Breast epithelium (tissue), 4 donors: ENCODE data around the gene FZD8. TPM values are rescaled to one million over a fixed set of nuclear protein-coding genes. Genes with fewer than 3 reads are reported as not detected.
A peak's percentile ranks its signal among the peaks of the same experiment; 100 is the strongest.

Experiments used
- DNase-seq, 2 donors: peaks; one replicate each; pipeline ENCODE4 v3.0.0-alpha.2; 2019; ENCODE audit warnings: low spot score in 2 of 2
- H3K27ac ChIP-seq, 2 donors: fragments of 200-600 bp; sonication (generic) in 1 of 2; one replicate each; pipeline ENCODE4 v1.5.1; 2016 to 2019; ENCODE audit warnings: mild to moderate bottlenecking in 1 of 2
- H3K27me3 ChIP-seq, 2 donors: fragments of 200-600 bp; sonication (generic) in 1 of 2; one replicate each; pipeline versions ENCODE4 v1.5.1 to v1.6.0; 2017 to 2019; ENCODE audit warnings: control low read depth in 1 of 2, mild to moderate bottlenecking in 1 of 2
- H3K36me3 ChIP-seq: fragments of 200-600 bp; one replicate; pipeline ENCODE4 v1.5.1; 2019
- H3K4me1 ChIP-seq, 2 donors: fragments of 200-600 bp; sonication (generic); one replicate each; pipeline ENCODE4 v1.5.1; 2016 to 2019; ENCODE audit warnings: control low read depth in 1 of 2
- H3K4me3 ChIP-seq, 3 donors: fragments of 200-600 bp; sonication (generic); 1 replicate in 2 of 3; 2 replicates in 1 of 3; pipeline ENCODE4 v1.5.1; 2016 to 2019; ENCODE audit warnings: mild to moderate bottlenecking in 3 of 3, moderate library complexity in 2 of 3
- H3K9me3 ChIP-seq, 2 donors: fragments of 200-600 bp; sonication (generic) in 1 of 2; one replicate each; pipeline ENCODE4 v1.5.1; 2016 to 2019; ENCODE audit warnings: control low read depth in 1 of 2
- CTCF ChIP-seq, 3 donors: fragments of 450-650 bp; IDR thresholded peaks; one replicate each; pipeline ENCODE4 v1.5.1; 2016 to 2017; ENCODE audit warnings: antibody characterized with exemption in 3 of 3, mild to moderate bottlenecking in 3 of 3, moderate library complexity in 3 of 3
- POLR2A ChIP-seq: fragments of 450-650 bp; IDR thresholded peaks from one replicate; pipeline ENCODE4 v1.6.1; 2016; ENCODE audit warnings: antibody characterized with exemption, mild to moderate bottlenecking, moderate library complexity
- POLR2AphosphoS5 ChIP-seq, 3 donors: sonication (generic); formaldehyde crosslinking; IDR thresholded peaks; one replicate each; pipeline ENCODE4 v1.6.1; 2017; ENCODE audit warnings: antibody characterized with exemption in 3 of 3
- intact Hi-C: fragments of 100-400 bp; cut with DNase I; formaldehyde crosslinking; loops from one replicate; pipeline ENCODE4 v1.15.1; 2023; ENCODE audit warnings: low total_unique reads
- total RNA-seq, 3 donors: library from RNA; depleted of rRNA; stranded (reverse); fragments of >200 nt; gene quantifications; one replicate each; pipeline ENCODE4 v1.1.0, GENCODE V29; 2016

Gene FZD8
- total RNA-seq, 3 donors from 2014 or later = 2.9 to 9.5 (median 3.0) TPM

GRCh38 chr10:35640951-35641675 is 983 bp downstream of the FZD8 start:
- H3K27ac ChIP-seq = peak overlapping the region; percentile 85 to 90
- H3K4me1 ChIP-seq = no peaks in the 10 kb centered on the region
- H3K4me3 ChIP-seq = peak overlapping the region; percentile 65 to 92 (median 86)
- no peaks in the 10 kb centered on the region for H3K36me3 ChIP-seq
- intact Hi-C loops = no loop called here
- no peaks in the 10 kb centered on the region for H3K9me3 ChIP-seq
- peak; percentile 55 to 57 for DNase-seq
- peak in 1 of 3 donors; percentile 13 for TF ChIP-seq POLR2AphosphoS5 (IDR thresholded peaks at IDR 0.05)
- TF ChIP-seq POLR2A = no peak
- TF ChIP-seq CTCF (IDR thresholded peaks at IDR 0.05) = peak in 1 of 3 donors; percentile 14
- no peaks in the 10 kb centered on the region for H3K27me3 ChIP-seq

GRCh38 chr10:35640474-35640873 is 1.6 kb downstream of the FZD8 start:
- intact Hi-C loops = no loop called here
- no peaks in the 10 kb centered on the region for H3K4me1 ChIP-seq
- no peaks in the 10 kb centered on the region for H3K27me3 ChIP-seq
- H3K9me3 ChIP-seq = no peaks in the 10 kb centered on the region
- H3K36me3 ChIP-seq = no peaks in the 10 kb centered on the region
- peak; percentile 35 to 54 for DNase-seq
- TF ChIP-seq CTCF (IDR thresholded peaks at IDR 0.05) (peak in 2 of 3 donors; percentile 7 to 59), POLR2A (no peak)
- peak overlapping the region in 1 of 2 donors; percentile 90 for H3K27ac ChIP-seq
- peak overlapping the region; percentile 48 to 92 (median 86) for H3K4me3 ChIP-seq

GRCh38 chr10:35639728-35640401 is 2.2 kb downstream of the FZD8 start:
- TF ChIP-seq POLR2A (no peak), CTCF (IDR thresholded peaks at IDR 0.05) (peak in 1 of 3 donors; percentile 15), POLR2AphosphoS5 (IDR thresholded peaks at IDR 0.05) (no peak)
- Histone ChIP-seq H3K27me3 (no peaks in the 10 kb centered on the region), H3K27ac (peak overlapping the region; percentile 25 to 78), H3K9me3 (no peaks in the 10 kb centered on the region), H3K36me3 (no peaks in the 10 kb centered on the region), H3K4me3 (peak overlapping the region; percentile 48 to 86 (median 74)), H3K4me1 (no peaks in the 10 kb centered on the region)
- DNase-seq = no peak
- intact Hi-C loops = no loop called here

GRCh38 chr10:35639021-35639727 is 2.9 kb downstream of the FZD8 start:
- intact Hi-C loops = no loop called here
- H3K36me3 ChIP-seq = no peaks in the 10 kb centered on the region

More at GRCh38 chr10:35639021-35639727, 2.9 kb downstream of the FZD8 start:
- no peak for DNase-seq
- H3K4me3 ChIP-seq = peak overlapping the region; percentile 48 to 86 (median 74)
- H3K27ac ChIP-seq = peak overlapping the region in 1 of 2 donors; percentile 70
- H3K9me3 ChIP-seq = no peaks in the 10 kb centered on the region
- H3K27me3 ChIP-seq = no peaks in the 10 kb centered on the region
- H3K4me1 ChIP-seq = no peaks in the 10 kb centered on the region
- TF ChIP-seq POLR2A (no peak), POLR2AphosphoS5 (IDR thresholded peaks at IDR 0.05) (no peak), CTCF (IDR thresholded peaks at IDR 0.05) (no peak)
